C4-2B (cell line): Measurements from ENCODE around the gene THAP11.

Source experiments
- CTCF ChIP-seq: fragments of 450-650 bp; conservative IDR thresholded peaks from 2 replicates; pipeline ENCODE4 v1.5.1; 2017; ENCODE audit warnings: mild to moderate bottlenecking
- ZFX ChIP-seq: fragments of 450-650 bp; IDR thresholded peaks from 2 replicates; pipeline ENCODE4 v1.6.1; 2017

DNA sequence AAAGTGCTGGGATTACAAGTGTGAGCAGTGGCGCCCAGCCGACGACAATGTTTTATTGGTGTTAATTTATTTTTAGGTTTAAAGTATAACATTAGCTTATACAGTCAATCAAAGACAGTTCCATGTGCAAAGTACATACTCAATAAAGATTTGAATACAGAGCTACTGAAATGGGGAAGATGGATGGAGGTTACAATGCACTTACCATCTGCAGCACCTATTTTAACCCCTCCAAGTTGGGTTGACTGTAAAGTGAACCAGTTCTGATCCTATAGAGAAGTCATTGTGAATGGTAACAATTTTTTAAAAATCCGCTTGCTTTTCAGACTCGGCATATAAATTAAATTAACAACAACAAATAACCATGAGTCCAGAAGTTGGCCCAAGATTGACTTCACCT is 50.3 kb downstream of the THAP11 start:
- TF ChIP-seq CTCF (no peak), ZFX (no peak)
